Measurements from ENCODE around the gene MR1.
"Not testable (repeated sequence)": the region's sequence is repeated elsewhere in the genome, so short reads cannot be mapped to it uniquely, and the experiment has no call there.

The MR1 gene

DNA sequence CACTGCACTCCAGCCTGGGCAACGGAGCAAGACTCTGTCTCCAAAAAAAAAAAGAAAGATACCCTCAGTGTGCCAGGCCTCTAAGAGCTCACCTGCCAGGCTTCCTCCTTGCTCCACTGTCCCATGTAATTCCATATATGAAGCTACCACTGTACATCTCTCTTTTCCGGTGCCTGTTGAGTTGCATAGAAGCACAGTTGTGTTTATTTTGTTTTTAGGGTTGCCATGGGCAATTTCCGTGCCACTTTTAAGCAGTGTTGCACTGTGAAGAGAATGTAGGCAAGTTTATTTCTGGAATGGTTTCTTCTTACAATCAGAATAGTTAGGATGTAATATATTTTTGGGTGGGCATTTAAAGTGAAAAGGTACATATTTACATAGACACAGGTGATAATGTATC lies 23.3 kb downstream of the MR1 start:
- H3K4me3 ChIP-seq, result no peak overlapping the region
- H3K27ac ChIP-seq, result peak overlapping the region in 1 of 2 donors; percentile 1
- TF ChIP-seq, protein P1, sequence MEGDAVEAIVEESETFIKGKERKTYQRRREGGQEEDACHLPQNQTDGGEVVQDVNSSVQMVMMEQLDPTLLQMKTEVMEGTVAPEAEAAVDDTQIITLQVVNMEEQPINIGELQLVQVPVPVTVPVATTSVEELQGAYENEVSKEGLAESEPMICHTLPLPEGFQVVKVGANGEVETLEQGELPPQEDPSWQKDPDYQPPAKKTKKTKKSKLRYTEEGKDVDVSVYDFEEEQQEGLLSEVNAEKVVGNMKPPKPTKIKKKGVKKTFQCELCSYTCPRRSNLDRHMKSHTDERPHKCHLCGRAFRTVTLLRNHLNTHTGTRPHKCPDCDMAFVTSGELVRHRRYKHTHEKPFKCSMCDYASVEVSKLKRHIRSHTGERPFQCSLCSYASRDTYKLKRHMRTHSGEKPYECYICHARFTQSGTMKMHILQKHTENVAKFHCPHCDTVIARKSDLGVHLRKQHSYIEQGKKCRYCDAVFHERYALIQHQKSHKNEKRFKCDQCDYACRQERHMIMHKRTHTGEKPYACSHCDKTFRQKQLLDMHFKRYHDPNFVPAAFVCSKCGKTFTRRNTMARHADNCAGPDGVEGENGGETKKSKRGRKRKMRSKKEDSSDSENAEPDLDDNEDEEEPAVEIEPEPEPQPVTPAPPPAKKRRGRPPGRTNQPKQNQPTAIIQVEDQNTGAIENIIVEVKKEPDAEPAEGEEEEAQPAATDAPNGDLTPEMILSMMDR (IDR thresholded peaks at IDR 0.05), result no peak
- no peak for DNase-seq (ENCODE audit: low spot score)

DNA sequence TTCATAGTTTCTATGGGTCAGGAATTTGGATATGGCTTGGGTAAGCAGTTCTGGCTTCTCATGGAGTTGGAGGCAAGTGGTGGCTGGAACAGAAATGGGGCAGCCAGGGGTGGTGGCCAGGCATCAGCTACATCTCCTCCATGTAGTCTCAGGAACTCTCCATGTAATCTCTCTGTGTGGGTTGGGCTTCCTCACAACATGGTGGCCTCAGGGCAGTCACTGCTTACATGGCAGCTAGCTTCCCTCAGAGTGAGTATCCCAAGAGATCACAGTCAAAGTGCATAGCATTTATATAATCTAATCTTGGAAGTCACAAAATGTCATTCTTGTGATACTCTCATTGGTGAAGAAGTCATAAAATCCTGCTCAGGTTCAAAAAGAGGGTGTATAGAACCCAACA lies 25.7 kb downstream of the MR1 start:
- Histone ChIP-seq H3K4me3 (no peak overlapping the region), H3K27ac (no peak overlapping the region)
- TF ChIP-seq, protein P1 (IDR thresholded peaks at IDR 0.05), result no peak
- no peak for DNase-seq (ENCODE audit: low spot score)

DNA sequence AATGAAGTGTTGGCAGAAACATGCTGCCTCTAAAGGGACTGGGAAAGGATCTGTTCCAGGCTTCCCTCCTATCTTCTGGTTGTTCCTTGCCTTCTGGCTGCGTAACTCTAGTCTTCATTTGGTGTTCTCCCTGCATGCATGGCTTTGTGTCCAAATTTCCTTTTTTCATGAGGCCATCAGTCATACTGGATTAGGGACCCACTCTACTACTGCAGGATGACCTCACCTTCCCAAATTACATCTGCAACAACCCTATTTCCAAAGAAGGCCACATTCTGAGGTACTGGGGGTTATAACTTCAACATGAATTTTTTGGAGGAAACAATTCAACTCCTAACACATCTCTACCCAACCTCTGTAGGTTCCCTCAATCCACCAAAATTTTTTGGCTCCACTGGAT lies 26.3 kb downstream of the MR1 start:
- Histone ChIP-seq H3K27ac (no peak overlapping the region), H3K4me3 (no peak overlapping the region)
- no peak for DNase-seq (ENCODE audit: low spot score)
- TF ChIP-seq, protein P1 (IDR thresholded peaks at IDR 0.05), result no peak

DNA sequence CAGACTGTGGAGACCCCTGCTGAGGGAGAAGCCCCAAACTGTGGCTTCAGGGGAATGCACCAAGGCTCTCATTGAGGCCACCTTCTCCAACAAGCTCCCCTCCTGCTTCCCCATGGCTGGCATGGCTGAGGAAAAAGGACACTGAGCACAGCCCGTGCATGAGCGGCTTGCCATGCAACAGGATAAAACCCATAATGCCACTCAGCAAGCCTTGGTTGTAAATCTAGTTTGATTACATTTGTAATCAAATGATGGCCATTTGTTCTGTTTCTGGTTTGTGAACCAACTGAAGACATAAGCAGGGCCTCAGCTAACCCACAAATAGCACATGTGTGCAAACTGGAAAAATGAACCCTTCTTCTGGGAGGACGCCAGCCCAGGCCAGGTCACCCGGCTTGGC lies 27.2 kb downstream of the MR1 start:
- H3K4me3 ChIP-seq; DNase-seq (ENCODE audit: low spot score); H3K27ac ChIP-seq: not testable (repeated sequence)

DNA sequence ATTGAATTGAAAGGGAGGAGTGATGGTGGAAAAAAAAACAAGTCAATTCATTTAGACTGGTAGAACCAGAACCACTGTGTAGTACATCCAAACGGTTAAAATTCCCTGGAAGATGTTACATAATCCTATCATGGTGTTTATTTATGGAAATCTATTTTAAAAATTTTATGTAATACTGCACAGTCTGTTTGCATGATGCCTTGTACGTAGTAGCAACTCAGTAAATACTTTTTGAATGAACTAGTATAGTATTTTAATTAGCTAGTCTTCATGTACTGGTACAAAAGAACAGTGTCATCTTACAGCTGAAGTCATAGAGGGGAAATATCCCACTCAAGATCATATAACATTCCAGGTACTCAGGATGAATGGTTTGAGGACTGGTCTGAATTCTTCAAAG lies 27.7 kb downstream of the MR1 start:
- TF ChIP-seq, protein P1 (IDR thresholded peaks at IDR 0.05), result no peak
- Histone ChIP-seq H3K27ac (peak overlapping the region in 1 of 2 donors; percentile 65), H3K4me3 (no peak overlapping the region)
- DNase-seq (ENCODE audit: low spot score), result no peak

DNA sequence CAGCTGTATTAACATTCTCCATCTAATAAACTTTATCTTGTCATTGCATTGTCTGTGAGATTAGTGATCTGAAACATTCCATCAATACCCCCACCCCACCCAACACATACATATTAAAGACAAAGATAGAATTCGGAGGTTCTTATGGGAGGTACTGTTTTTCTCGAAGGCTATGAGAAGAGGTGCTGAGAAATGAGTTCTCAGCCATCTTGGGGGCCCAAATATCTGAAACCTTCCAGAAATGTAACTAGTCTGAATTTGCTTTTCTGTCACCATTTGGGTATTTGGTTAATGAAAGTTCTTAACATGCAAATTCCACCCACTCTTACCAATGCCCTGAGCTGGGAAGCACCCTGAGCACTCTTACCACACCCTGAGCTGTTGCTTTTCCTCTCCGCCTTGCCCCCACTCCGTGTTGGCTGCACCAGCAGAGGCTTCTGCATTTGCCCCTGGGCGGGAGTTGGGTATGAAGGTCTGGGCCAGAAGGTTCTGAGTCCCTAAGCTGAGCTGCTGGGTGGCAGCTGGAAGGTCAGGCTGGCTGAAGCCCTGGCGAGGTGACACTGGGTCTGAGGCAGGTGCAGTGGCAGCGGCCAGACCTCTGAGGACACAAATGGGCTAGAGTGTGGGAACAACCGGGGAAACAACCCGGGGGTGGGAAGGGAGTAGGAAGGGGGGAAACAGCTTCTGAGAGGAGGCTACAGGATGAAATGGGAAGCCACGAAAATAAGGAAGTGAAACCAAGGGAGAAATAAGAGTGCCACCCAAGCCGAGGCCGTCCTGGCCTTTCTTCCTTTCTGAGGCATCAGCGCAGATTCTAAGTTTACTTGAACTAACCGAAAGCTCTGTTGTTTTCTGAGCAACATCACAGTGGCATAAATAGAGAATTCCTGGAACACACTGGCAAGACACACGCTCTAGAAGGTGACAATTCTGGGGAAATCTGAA lies 28.4 kb downstream of the MR1 start:
- TF ChIP-seq, protein P1 (IDR thresholded peaks at IDR 0.05), result no peak
- H3K4me3 ChIP-seq, result no peak overlapping the region
- peak overlapping the region in 1 of 2 donors; percentile 65 for H3K27ac ChIP-seq
- no peak for DNase-seq (ENCODE audit: low spot score)

DNA sequence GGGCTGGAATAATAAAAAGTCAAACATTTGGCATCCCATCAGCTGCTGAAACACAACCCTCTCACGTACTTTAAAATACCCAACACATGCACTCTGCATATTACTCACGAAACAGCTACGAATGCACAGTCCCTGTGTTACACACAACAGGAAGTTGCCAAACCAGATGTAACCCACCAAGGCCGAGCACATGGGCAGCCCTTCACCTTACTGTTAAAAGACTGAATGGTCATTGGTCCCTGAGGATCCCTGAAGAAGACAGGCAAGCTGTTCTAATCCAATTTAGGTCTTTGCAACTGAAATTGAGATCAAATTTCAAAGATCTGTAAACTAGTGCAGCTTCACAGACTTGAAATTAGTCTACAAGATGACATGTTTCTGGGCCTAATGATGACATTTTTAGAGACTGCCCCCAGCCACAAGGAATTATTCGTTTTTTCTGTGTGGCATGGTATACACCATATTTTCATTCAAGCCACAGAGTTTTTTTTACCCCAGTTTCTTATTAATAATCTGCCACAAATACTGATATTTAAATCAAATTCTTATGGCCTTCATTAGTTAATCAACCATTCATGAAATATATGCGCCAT lies 29.1 kb downstream of the MR1 start:
- TF ChIP-seq, protein P1 (IDR thresholded peaks at IDR 0.05), result no peak
- no peak for DNase-seq (ENCODE audit: low spot score)
- no peak overlapping the region for H3K4me3 ChIP-seq

More for the DNA sequence above, 29.1 kb downstream of the MR1 start:
- H3K27ac ChIP-seq, result no peak overlapping the region

Data from coronary artery (tissue), 2 donors.